GM12891 (cell line): Measurements from ENCODE around the gene ZDHHC9.

Source experiments
- PAX5 ChIP-seq: IDR thresholded peaks from 2 replicates; pipeline ENCODE4 v1.6.1; 2011; ENCODE audit warnings: low read length, moderate library complexity, mild to moderate bottlenecking; ENCODE audit not compliant: insufficient read depth, severe bottlenecking
- POLR2A ChIP-seq: IDR thresholded peaks from 2 replicates; pipeline ENCODE4 v1.6.1; 2011; ENCODE audit warnings: low read depth, low read length, control low read depth
- POLR2AphosphoS5 ChIP-seq: IDR thresholded peaks from 2 replicates; pipeline ENCODE4 v1.6.1; 2011; ENCODE audit warnings: low read depth, low read length, control low read depth
- POU2F2 ChIP-seq: IDR thresholded peaks from 2 replicates; pipeline ENCODE4 v1.6.1; 2011; ENCODE audit warnings: low read depth, mild to moderate bottlenecking, control low read depth, low read length, moderate library complexity
- SPI1 ChIP-seq: IDR thresholded peaks from 2 replicates; pipeline ENCODE4 v1.6.1; 2011; ENCODE audit warnings: low read depth, low read length, control low read depth
- TAF1 ChIP-seq: IDR thresholded peaks from 2 replicates; pipeline ENCODE4 v1.6.1; 2011; ENCODE audit warnings: low read depth, low read length, control low read depth

GRCh38 chrX:129773649-129774458, 69.8 kb downstream of the ZDHHC9 start:
- TF ChIP-seq POLR2A (no peak), POLR2AphosphoS5 (no peak), TAF1 (no peak), PAX5 (no peak), SPI1 (no peak), POU2F2 (no peak)
